Esophagus muscularis mucosa (tissue), 2 donors: ENCODE data around the gene ERC2.

Source experiments
- POLR2A ChIP-seq: fragments of 450-650 bp; IDR thresholded peaks from one replicate; pipeline ENCODE4 v1.6.1; 2017; ENCODE audit warnings: antibody characterized with exemption, moderate library complexity, mild to moderate bottlenecking, low read depth
- POLR2AphosphoS5 ChIP-seq, 2 donors: sonication (generic); formaldehyde crosslinking; IDR thresholded peaks; one replicate each; pipeline ENCODE4 v1.6.1; 2017; ENCODE audit warnings: antibody characterized with exemption in 2 of 2

DNA sequence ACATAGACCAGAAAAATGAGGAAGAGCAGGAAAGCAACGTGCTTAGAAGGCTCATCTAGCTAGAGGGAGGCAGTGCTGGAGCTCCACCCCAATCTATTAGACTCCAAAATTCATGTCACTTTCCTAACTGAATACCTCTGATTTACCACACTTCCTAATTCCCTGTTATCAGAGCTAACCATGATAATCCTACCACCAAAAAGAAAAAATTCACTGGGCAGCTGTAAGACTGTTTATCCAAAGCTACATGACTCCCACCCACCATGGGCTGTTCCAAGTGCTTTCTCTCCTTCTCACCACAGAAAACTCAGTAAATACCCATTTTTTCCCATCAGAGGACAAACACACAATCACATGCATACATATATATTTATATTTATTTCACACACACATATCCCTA is 501.7 kb downstream of the ERC2 start:
- no peak for TF ChIP-seq POLR2A
- no peak for TF ChIP-seq POLR2AphosphoS5 (IDR thresholded peaks at IDR 0.05)
